HG03280 (cell line): ENCODE data around the gene FMN2.

Experiments used
- ATAC-seq: cut with Tn5 transposase; IDR thresholded peaks from one replicate; pipeline ENCODE4 v1.9.1; 2021; ENCODE audit warnings: mild to moderate bottlenecking, moderate library complexity; ENCODE audit not compliant: unreplicated experiment

FMN2 gene

DNA sequence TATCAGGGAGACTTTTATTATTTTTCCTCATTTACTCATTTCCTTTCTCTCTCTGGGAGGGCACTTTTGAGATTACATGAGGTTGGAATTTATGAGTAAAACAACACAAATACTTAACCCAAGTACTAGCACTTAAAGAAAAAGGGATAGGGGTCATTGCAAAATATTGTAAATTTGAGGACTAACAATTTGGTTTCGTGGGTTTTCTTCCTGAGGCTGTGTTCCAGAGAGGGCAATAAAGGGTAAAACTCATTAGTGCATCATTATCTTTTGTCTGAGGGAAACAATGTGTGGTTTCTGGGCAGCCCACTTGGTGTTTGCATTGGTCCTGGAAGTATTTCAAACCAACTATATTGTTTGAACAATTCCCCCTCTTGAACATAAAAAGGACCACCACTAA lies 423.8 kb downstream of the FMN2 start:
- no peak for ATAC-seq

- ATAC-seq = no peak
Measured at GRCh38 chr1:240516069-240516468, 424.4 kb downstream of the FMN2 start.

GRCh38 chr1:240517891-240518290 lies 426.2 kb downstream of the FMN2 start:
- ATAC-seq = no peak

GRCh38 chr1:240522122-240522822 lies 430.6 kb downstream of the FMN2 start:
- no peak for ATAC-seq

DNA sequence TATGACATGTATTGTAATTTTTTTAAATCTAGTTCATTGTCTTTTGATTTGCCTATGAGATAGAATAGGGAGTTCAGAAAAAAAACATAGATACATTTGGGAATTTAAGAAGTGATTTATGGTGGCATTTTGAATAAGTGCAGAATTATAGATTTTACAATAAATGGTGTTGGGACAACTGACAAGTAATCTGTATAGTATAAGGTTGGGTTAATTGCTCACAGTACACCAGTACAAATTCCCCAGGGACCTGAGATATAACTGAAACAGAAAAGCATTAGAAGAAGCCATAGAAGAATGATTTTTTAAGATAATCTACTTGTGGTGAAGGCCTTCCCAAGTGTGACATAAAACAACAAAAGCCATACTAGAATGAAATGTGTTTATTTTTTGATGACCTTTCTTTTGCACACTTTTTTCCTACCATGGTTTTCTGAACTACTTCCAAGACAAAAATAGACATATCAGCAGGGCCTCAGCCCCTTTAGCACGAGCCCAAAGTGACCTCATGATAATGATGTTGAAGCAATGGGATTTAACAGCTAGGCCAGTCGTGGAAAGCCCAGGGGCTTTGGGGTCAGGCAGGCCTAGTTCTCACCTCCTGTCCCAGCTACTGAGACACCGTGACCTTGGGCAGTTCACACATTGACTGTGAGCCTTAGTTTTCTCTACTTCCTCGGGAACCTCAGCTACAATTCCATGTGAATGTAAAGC lies 432.8 kb downstream of the FMN2 start:
- ATAC-seq = no peak
